Natural killer cell treated with Interleukin-12 subunit alpha and Interleukin-12 subunit beta and Interleukin-15 and Interleukin-18, amount 100 ng/mL, for 72 hours (primary cell): ENCODE data around the gene ARHGEF25. TPM values are rescaled to one million over a fixed set of nuclear protein-coding genes. Genes with fewer than 3 reads are reported as not detected.
A peak's percentile ranks its signal among the peaks of the same experiment; 100 is the strongest.
"Not testable (repeated sequence)": the region's sequence is repeated elsewhere in the genome, so short reads cannot be mapped to it uniquely, and the experiment has no call there.

ENCODE experiments used
- ATAC-seq, 2 donors: fragments of 150-1000 bp; cut with Tn5 transposase in 1 of 2; sonication (Bioruptor Pico), chemical (Tn5 transposase) in 1 of 2; 2 replicates each; pipeline ENCODE4 v1.10.0; 2021
- DNase-seq: peaks from one replicate; pipeline ENCODE4 v3.0.0; 2022; ENCODE audit warnings: low spot score
- H3K27ac Mint-ChIP-seq, 2 donors: 1 replicate in 1 of 2; 2 replicates in 1 of 2; pipeline ENCODE4 v1.8.0; 2022; ENCODE audit warnings: mixed read lengths in 2 of 2, mild to moderate bottlenecking in 1 of 2, moderate library complexity in 1 of 2
- H3K27me3 Mint-ChIP-seq, 2 donors: 1 replicate in 1 of 2; 2 replicates in 1 of 2; pipeline ENCODE4 v1.8.0; 2022; ENCODE audit warnings: mixed read lengths in 2 of 2
- H3K36me3 Mint-ChIP-seq: one replicate; pipeline ENCODE4 v1.8.0; 2022; ENCODE audit warnings: mixed read lengths
- H3K4me1 Mint-ChIP-seq, 2 donors: 1 replicate in 1 of 2; 2 replicates in 1 of 2; pipeline ENCODE4 v1.8.0; 2022; ENCODE audit warnings: low read depth in 2 of 2, mixed read lengths in 2 of 2, mild to moderate bottlenecking in 1 of 2
- H3K4me3 Mint-ChIP-seq: one replicate; pipeline ENCODE4 v1.8.0; 2022; ENCODE audit warnings: mixed read lengths
- H3K9me3 Mint-ChIP-seq: 2 replicates; pipeline ENCODE4 v1.8.0; 2022; ENCODE audit warnings: mixed read lengths
- total RNA-seq, 2 donors: library from RNA; stranded (reverse); gene quantifications; one replicate each; pipeline ENCODE4 v1.2.3, GENCODE V29; 2022

The ARHGEF25 gene
- total RNA-seq, 2 donors from 2014 or later = 0.52 to 4.0 TPM

DNA sequence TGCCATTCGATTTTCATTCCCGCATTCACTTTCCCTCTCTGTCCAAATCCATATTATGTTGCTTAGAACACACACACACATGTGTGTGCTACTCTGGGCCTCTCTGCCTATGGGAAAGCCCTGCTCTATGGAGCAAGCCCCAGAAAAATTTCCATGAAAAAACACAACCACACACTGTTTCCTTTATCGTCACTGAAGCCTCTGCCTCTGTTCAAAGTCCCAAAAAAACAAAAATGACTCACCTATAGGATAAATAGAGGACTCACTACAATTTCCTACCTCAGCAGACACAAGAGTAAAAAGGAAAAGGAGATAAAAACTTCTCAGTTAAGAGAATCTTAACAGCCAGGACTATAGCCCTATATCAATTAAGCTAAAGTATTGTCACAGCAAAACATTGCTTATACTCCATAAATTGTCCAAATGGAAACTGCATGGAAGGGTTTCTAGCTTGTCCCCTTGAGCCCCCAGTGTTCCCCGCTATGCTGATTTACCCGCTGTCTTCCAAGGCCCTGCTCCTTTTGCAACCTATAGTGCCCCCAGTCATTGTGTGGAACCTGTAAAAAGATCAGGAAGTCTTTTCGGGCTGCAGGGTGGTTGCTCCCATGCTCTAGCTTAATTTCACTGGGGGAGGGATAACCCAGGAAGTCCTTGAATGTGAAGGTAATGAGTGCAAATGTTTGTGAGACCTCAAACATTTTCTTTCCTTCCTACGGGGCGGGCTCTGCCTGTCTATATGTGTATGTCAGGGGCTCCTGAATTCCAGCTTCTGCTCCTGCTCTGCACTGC is 31.4 kb upstream of the ARHGEF25 start:
- Mint-ChIP-seq H3K36me3 (no peaks in the 10 kb centered on the region), H3K27me3 (peaks cover 7 to 11% of the 10 kb centered on the region in 2 donors), H3K4me3 (no peak overlapping the region)

DNA sequence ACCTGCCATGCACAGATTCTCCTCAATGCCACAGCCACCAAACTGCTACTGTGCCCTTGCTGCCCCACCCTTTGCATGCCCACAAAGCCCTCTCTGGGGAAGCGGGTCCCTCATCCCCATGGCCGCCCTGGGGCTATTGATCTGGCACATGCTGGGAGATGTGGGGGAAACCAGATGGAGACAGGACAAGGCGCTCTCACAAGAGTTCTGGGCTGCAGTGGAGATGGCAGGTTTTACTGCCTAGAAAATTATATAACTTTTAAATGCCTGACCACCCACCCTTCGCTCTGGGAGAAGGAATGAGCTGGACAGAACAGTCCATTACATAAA is 30.8 kb upstream of the ARHGEF25 start:
- ATAC-seq = no peak
- no peak overlapping the region for H3K4me3 Mint-ChIP-seq
- no peak for DNase-seq
- no peaks in the 10 kb centered on the region for H3K9me3 Mint-ChIP-seq
- no peak overlapping the region for H3K27ac Mint-ChIP-seq
- H3K27me3 Mint-ChIP-seq = peaks cover 7 to 10% of the 10 kb centered on the region in 2 donors
- peaks cover 5 to 6% of the 10 kb centered on the region in 2 donors for H3K4me1 Mint-ChIP-seq
- H3K36me3 Mint-ChIP-seq = no peaks in the 10 kb centered on the region

More for the DNA sequence above, 31.4 kb upstream of the ARHGEF25 start:
- Mint-ChIP-seq H3K4me1 (peaks cover 5 to 6% of the 10 kb centered on the region in 2 donors), H3K27ac (no peak overlapping the region), H3K9me3 (no peaks in the 10 kb centered on the region)
- no peak for DNase-seq
- ATAC-seq = no peak

DNA sequence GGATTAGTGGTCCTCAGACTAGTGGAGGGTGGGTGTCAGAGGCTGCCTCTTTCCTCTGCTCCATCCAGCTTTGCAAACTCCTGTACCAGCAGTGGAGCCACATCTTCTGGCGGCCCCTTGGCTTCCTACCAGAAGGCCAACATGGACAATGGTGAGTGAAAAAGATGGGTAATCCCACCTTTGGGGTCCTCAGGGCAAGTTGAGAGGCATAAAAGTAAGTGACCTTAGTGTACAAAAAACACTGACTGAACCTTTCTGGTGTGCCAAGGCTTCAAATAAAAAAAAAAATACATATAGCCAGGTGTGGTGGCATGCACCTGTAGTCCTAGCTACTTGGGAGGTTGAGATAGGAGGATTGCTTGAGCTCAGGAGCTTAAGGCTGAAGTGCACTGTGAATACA is 29.4 kb upstream of the ARHGEF25 start:
- peaks cover 5 to 7% of the 10 kb centered on the region in 2 donors for H3K27me3 Mint-ChIP-seq
- no peak for DNase-seq
- no peaks in the 10 kb centered on the region for H3K36me3 Mint-ChIP-seq
- H3K4me3 Mint-ChIP-seq = no peak overlapping the region
- no peak overlapping the region for H3K27ac Mint-ChIP-seq
- H3K4me1 Mint-ChIP-seq = peaks cover 5 to 6% of the 10 kb centered on the region in 2 donors
- no peaks in the 10 kb centered on the region for H3K9me3 Mint-ChIP-seq
- ATAC-seq = no peak

DNA sequence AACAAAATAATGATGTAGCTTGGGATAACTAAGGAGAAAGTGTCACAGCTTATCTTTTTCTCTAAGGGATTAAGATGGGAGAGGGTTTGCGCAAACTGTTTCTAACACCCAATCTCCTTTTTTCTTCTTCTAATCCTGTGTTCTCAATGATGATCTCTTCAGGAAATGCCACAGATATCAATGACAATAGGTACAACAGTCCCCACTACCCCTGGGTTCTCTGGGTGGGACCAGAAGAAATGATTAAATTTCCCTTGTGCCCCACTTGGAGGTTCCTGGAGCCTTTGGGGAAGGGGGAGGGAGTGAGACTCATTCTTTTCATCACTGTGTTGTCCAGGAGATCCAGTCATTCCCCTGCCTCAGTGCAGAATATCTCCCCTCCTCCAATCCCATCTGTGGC is 28.8 kb upstream of the ARHGEF25 start:
- Mint-ChIP-seq H3K4me1 (peaks cover 5 to 6% of the 10 kb centered on the region in 2 donors), H3K4me3 (no peak overlapping the region), H3K27me3 (peaks cover 5 to 7% of the 10 kb centered on the region in 2 donors), H3K27ac (no peak overlapping the region), H3K9me3 (no peaks in the 10 kb centered on the region), H3K36me3 (no peaks in the 10 kb centered on the region)
- ATAC-seq (no peak), DNase-seq (no peak)

DNA sequence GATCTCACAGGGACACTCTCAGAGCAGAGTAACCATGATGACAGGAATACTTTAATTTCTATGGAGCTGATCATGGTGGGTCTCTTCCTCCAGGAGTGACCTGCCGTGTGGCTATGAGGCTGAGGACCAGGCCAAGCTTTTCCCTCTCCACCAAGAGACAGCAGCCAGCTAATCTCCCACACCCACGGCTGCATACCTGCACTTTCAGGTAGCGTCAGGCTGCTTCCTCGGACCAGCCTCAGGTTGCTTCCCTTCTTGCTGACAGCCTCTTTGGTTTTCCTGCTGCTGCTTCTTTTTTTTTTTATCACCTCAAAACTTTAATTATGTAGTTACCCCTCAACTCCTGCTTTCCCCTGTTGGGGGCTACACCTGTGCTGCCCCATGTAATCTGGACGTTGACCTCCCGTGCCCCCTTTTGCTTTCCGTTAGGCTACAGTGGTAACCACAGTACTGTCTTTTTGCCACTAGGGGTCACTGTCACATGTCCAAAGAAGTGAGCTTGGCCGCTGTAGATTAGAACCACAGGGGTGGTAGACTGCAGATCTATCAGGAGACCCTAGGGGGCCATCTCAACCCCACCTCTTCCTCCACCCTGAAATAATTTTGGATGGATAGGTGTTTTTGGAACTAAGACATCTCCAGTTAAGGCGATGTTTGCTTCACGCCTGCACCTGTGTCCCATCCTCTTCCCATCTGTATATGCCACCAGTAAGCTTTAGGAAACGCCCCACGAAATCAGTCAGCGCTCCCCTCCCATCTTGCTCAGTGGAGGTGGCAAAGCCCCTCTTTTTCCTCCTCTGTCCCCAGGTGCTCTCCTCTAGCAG is 28.0 kb upstream of the ARHGEF25 start:
- H3K27ac Mint-ChIP-seq = no peak overlapping the region
- peak; percentile 95 for ATAC-seq
- no peak overlapping the region for H3K4me3 Mint-ChIP-seq
- H3K9me3 Mint-ChIP-seq = no peaks in the 10 kb centered on the region
- no peaks in the 10 kb centered on the region for H3K36me3 Mint-ChIP-seq
- peaks cover 5 to 7% of the 10 kb centered on the region in 2 donors for H3K27me3 Mint-ChIP-seq
- peak; percentile 81 for DNase-seq
- H3K4me1 Mint-ChIP-seq = peaks cover 5 to 6% of the 10 kb centered on the region in 2 donors

DNA sequence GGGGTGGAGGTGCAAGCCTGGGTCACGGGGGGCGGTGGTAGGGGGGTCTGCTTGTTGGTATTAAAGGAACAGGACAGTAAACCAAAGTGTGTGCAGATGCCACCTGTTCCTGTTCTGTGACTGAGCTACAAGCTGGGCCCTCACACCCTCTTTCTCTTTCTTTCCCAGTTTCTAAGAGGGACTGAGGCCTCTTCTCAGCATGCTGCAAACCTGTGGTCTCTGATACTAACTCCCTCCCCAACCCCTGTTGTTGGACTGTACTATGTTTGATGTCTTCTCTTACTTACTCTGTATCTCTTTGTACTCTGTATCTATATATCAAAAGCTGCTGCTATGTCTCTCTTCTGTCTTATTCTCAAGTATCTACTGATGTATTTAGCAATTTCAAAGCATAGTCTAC is 27.2 kb upstream of the ARHGEF25 start:
- no peak for DNase-seq
- peaks cover 5 to 6% of the 10 kb centered on the region in 2 donors for H3K4me1 Mint-ChIP-seq
- no peaks in the 10 kb centered on the region for H3K9me3 Mint-ChIP-seq
- peaks cover 5 to 7% of the 10 kb centered on the region in 2 donors for H3K27me3 Mint-ChIP-seq
- H3K36me3 Mint-ChIP-seq = no peaks in the 10 kb centered on the region
- no peak overlapping the region for H3K4me3 Mint-ChIP-seq
- no peak overlapping the region for H3K27ac Mint-ChIP-seq
- ATAC-seq = no peak

DNA sequence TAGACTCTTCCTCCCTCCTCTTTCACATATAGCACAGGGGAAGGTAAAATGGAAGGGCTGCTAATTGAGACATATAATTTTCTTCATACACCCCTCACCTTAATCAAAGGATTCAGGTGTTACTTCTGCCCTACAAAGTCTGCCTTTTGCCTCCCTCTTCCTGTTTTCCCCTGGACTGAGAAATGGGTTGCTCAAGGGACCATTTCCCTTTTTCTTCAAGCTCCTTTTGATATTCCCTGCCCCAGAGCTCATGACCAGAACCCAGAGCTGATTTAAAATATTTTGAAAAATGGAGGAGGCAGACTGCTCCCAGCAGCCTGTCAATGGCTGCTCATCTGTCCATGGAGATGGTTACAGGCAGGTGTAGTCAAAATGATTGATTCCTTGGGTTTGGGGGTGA is 26.5 kb upstream of the ARHGEF25 start:
- DNase-seq (no peak), ATAC-seq (no peak)
- H3K27me3 Mint-ChIP-seq = peaks cover 5 to 7% of the 10 kb centered on the region in 2 donors
- no peak overlapping the region for H3K4me3 Mint-ChIP-seq
- H3K9me3 Mint-ChIP-seq = no peaks in the 10 kb centered on the region
- H3K27ac Mint-ChIP-seq = no peak overlapping the region
- no peaks in the 10 kb centered on the region for H3K36me3 Mint-ChIP-seq
- H3K4me1 Mint-ChIP-seq = peaks cover 5 to 6% of the 10 kb centered on the region in 2 donors

DNA sequence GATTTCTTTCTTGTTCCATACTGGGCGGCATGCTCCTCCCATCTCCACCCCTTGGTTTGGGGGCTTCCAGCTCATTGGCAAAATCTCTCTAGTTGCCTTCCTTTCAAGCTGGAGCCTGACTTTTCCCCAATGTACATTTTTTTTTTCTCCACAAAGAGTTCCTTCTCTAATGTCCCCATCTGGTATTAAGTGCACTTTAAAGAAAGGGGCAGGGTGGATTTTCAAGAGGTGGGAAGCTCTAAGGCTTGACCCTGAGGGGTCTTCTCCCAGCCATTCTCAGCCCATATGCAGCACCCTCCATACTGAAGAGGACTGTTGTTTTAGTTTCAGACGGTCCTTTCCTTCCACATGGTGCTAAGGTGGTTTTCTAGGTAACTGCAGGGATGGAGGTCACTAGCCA is 26.1 kb upstream of the ARHGEF25 start:
- Mint-ChIP-seq H3K4me1 (peaks cover 5 to 6% of the 10 kb centered on the region in 2 donors), H3K27ac (no peak overlapping the region), H3K36me3 (no peaks in the 10 kb centered on the region), H3K4me3 (no peak overlapping the region), H3K9me3 (no peaks in the 10 kb centered on the region), H3K27me3 (peaks cover 5 to 7% of the 10 kb centered on the region in 2 donors)
- ATAC-seq (no peak), DNase-seq (no peak)

DNA sequence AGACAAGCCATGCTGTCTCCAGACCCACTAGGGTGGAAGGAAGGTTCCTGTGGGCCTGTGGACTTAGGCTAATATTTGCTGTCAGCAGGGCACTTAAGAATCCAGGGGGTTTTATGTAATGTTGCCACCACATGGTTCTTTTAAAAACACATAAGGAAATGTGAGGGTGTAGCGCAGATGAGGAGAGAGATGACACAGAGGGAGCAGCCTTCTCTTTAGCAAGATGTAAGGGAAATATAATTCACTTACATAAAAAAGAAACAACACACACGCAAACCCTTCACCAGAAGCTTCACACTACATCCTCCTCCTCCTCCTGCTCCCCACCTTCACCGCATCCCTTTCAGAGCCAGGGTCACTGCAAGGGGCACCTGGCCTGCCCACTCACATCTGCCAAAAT is 25.1 kb upstream of the ARHGEF25 start:
- no peak overlapping the region for H3K27ac Mint-ChIP-seq
- ATAC-seq (no peak), DNase-seq (no peak)
- peaks cover 11 to 12% of the 10 kb centered on the region in 2 donors for H3K4me1 Mint-ChIP-seq
- H3K36me3 Mint-ChIP-seq = no peaks in the 10 kb centered on the region
- peaks cover 5 to 7% of the 10 kb centered on the region in 2 donors for H3K27me3 Mint-ChIP-seq
- H3K9me3 Mint-ChIP-seq = no peaks in the 10 kb centered on the region
- no peak overlapping the region for H3K4me3 Mint-ChIP-seq

DNA sequence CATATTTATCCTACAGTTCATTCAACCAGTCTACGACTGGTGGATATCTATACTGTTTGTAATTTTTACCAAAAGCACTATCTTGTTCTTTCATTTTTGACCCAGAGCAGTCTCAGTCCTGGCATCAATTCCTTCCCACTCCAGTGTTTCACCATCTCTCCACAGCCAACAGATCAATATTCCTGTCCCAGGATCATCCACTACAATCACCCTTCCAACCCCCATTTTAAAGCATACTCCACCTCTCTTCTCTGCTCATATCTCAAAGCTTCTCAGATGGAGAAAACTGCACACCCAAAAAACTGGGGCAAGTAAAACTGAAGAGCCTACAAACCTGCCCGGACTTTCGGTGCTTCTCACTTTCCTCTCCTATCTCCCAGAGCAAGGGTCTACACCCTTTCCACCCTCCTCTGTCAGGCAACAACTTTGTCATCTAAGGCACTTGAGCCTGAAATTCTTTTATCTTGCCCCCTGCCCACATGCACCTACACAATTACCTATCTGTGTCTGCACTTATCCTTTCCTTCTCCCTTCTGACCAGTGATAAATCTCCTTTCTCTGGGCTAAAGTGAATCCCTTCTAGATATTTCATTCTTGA is 24.3 kb upstream of the ARHGEF25 start:
- H3K4me3 Mint-ChIP-seq = no peak overlapping the region
- DNase-seq = no peak
- no peaks in the 10 kb centered on the region for H3K36me3 Mint-ChIP-seq
- no peaks in the 10 kb centered on the region for H3K9me3 Mint-ChIP-seq
- peaks cover 16 to 17% of the 10 kb centered on the region in 2 donors for H3K4me1 Mint-ChIP-seq
- no peak for ATAC-seq
- H3K27ac Mint-ChIP-seq = no peak overlapping the region
- peaks cover 5 to 7% of the 10 kb centered on the region in 2 donors for H3K27me3 Mint-ChIP-seq

DNA sequence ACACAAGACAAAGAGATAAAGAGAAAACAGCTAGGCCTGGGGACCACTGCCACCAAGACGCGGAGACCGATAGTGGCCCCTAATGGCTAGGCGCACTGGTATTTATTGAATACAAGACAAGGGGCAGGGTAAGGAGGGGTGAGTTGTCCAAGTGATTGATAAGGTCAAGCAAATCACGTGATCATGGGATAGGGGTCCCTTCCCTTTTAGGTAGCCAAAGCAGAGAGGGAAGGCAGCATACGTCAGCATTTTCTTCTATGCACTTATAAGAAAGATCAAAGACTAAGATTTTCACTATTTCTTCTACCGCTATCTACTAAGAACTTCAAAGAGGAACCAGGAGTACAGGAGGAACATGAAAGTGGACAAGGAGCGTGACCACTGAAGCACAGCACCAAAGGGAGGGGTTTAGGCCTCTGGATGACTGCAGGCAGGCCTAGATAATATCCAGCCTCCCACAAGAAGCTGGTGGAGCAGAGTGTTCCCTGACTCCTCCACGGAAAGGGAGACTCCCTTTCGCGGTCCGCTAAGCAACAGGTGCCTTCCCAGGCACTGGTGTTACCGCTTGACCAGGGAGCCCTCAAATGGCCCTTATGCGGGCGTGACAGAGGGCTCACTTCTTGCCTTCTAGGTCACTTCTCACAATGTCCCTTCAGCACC is 22.2 kb upstream of the ARHGEF25 start:
- H3K9me3 Mint-ChIP-seq, H3K4me3 Mint-ChIP-seq, ATAC-seq, DNase-seq, H3K27ac Mint-ChIP-seq, H3K36me3 Mint-ChIP-seq, H3K27me3 Mint-ChIP-seq: not testable (repeated sequence)
- H3K4me1 Mint-ChIP-seq = peaks cover 22 to 23% of the 10 kb centered on the region in 2 donors

DNA sequence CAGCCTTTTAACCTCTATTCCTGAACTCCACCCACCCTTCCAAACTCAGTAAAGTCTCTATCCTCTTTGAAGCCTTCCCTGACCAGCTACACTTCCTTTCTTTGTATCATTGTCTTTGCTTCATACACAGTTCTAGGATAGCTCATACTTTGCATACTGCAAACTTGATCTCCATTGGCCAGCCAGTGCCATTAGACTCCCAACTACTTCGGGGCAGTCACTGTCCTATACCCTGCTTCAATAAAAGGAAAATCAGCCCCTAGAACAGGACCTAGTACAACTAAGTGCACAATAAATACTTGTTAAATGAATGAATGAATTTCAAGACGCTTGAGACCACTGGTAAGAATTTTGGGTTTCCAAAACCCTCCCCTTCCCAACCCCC is 20.8 kb upstream of the ARHGEF25 start:
- ATAC-seq (no peak), DNase-seq (no peak)
- no peaks in the 10 kb centered on the region for H3K9me3 Mint-ChIP-seq
- peaks cover 22 to 23% of the 10 kb centered on the region in 2 donors for H3K4me1 Mint-ChIP-seq
- no peaks in the 10 kb centered on the region for H3K27me3 Mint-ChIP-seq
- peak overlapping the region; percentile 45 to 86 for H3K27ac Mint-ChIP-seq
- H3K4me3 Mint-ChIP-seq = peak overlapping the region; percentile 94
- no peaks in the 10 kb centered on the region for H3K36me3 Mint-ChIP-seq

DNA sequence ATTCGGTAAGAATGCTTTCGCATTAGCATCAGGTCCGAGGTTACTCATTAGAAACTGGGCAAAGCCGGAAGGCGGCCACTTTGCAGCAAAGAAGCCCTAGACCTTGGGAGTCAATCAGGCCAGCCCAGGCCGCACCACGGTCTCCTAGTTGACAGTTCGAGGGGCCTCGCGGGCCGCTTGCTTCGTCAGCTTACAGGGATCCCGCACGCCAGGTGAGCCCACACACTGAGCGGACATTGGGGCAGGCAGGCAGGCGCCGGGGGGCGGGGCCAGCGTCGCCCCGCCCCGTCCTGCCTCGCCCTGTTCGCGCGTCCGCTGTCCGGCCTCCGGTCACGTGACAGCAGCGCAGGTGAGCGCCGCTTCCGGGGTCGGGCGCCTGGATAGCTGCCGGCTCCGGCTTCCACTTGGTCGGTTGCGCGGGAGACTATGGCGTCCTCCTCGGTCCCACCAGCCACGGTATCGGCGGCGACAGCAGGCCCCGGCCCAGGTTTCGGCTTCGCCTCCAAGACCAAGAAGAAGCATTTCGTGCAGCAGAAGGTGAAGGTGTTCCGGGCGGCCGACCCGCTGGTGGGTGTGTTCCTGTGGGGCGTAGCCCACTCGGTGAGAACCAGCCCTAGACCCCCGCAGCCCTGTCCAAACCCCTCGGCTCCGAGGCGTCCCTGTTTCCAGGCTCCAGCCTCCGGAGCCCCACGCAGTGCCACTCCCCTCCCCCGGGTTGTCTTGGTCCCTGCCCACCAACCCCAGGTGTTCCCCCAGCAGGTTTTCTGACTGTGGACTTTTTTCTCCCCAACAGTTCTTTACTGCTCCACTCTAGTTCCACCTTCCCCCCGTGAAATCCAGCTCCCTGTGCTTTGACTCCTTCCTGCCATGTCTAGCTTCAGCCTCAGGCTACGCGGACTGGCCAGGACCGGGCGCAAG is 20.1 kb upstream of the ARHGEF25 start, which contains the start of gene PIP4K2C:
PIP4K2C (plus strand) TSS at position 329 of the 918 bp plus-strand sequence; CDS start at position 427, 98 bp downstream.
- H3K36me3 Mint-ChIP-seq = no peaks in the 10 kb centered on the region
- DNase-seq (peak; percentile 90), ATAC-seq (peak; percentile 98)
- peak within 1 kb of the TSS; percentile 94 for H3K4me3 Mint-ChIP-seq
- H3K27ac Mint-ChIP-seq = peak within 1 kb of the TSS; percentile 45 to 86
- no peaks in the 10 kb centered on the region for H3K27me3 Mint-ChIP-seq
- no peaks in the 10 kb centered on the region for H3K9me3 Mint-ChIP-seq
- peaks cover 22 to 23% of the 10 kb centered on the region in 2 donors for H3K4me1 Mint-ChIP-seq
